Neural progenitor cell (in vitro differentiated cells): ENCODE results near the gene EMILIN2.

Experiments
- CTCF ChIP-seq: fragments of 200-600 bp; sonication (generic); IDR thresholded peaks from 2 replicates; pipeline ENCODE4 v1.5.1; 2017; ENCODE audit warnings: antibody characterized with exemption, mild to moderate bottlenecking
- EZH2 ChIP-seq: fragments of 200-600 bp; sonication (generic); IDR thresholded peaks from 2 replicates; pipeline ENCODE4 v1.6.1; 2017; ENCODE audit warnings: antibody characterized with exemption, mild to moderate bottlenecking, moderate library complexity

GRCh38 chr18:2959341-2959740 is 112.5 kb downstream of the EMILIN2 start:
- TF ChIP-seq CTCF, result no peak
- no peak for TF ChIP-seq EZH2
